Adrenal gland (tissue), 12 donors: ENCODE results near the gene PKP1. TPM values are rescaled to one million over a fixed set of nuclear protein-coding genes. Genes with fewer than 3 reads are reported as not detected.

Source experiments
- DNase-seq, 7 donors: peaks; one replicate each; pipeline ENCODE4 v3.0.0-alpha.2; 2019 to 2020
- H3K27ac ChIP-seq, 5 donors: fragments of 200-600 bp; sonication (generic) in 4 of 5; 1 replicate in 3 of 5; 2 replicates in 2 of 5; pipeline versions ENCODE4 v1.5.1 to v1.8.0; 2016 to 2020; ENCODE audit warnings: mild to moderate bottlenecking in 1 of 5
- H3K27me3 ChIP-seq: fragments of 200-600 bp; 2 replicates; pipeline ENCODE4 v1.8.0; 2021
- H3K36me3 ChIP-seq, 2 donors: fragments of 200-600 bp; replicated peaks in 1 of 2; 1 replicate in 1 of 2; 2 replicates in 1 of 2; pipeline versions ENCODE4 v1.5.1 to v1.8.0; 2018 to 2022
- H3K4me1 ChIP-seq, 2 donors: fragments of 200-600 bp; replicated peaks in 1 of 2; 1 replicate in 1 of 2; 2 replicates in 1 of 2; pipeline versions ENCODE4 v1.5.1 to v1.8.0; 2018 to 2021
- H3K4me3 ChIP-seq, 4 donors: fragments of 200-600 bp; sonication (generic) in 3 of 4; one replicate each; pipeline ENCODE4 v1.5.1; 2016 to 2018
- H3K9me3 ChIP-seq, 3 donors: fragments of 200-600 bp; sonication (generic) in 1 of 3; replicated peaks in 1 of 3; 1 replicate in 2 of 3; 2 replicates in 1 of 3; pipeline versions ENCODE4 v1.5.1 to v1.8.0; 2016 to 2021
- CTCF ChIP-seq, 6 experiments: fragments of 450-650 bp in 4 of 6; fragments of 200-600 bp in 2 of 6; sonication (generic) in 1 of 6; IDR thresholded peaks; 1 replicate in 5 of 6; 2 replicates in 1 of 6; pipeline versions ENCODE4 v1.5.1 to v1.8.0; 2016 to 2021; ENCODE audit warnings: antibody characterized with exemption in 6 of 6, mild to moderate bottlenecking in 2 of 6, moderate library complexity in 1 of 6
- POLR2A ChIP-seq, 2 donors: fragments of 450-650 bp; IDR thresholded peaks; one replicate each; pipeline ENCODE4 v1.6.1; 2017; ENCODE audit warnings: antibody characterized with exemption in 2 of 2, mild to moderate bottlenecking in 2 of 2, moderate library complexity in 1 of 2
- WGBS, 4 donors: extraction: QIAGEN DNeasy Blood & Tissue Kit in 2 of 4; methylation state at CpG; one replicate each; pipeline versions ENCODE4 v1.1.5 to v1.1.7; 2013 to 2017; 5-methylcytosine and 5-hydroxymethylcytosine counted together
- intact Hi-C, 2 donors: fragments of 100-400 bp; cut with DNase I; formaldehyde crosslinking; loops; one replicate each; pipeline versions ENCODE4 v1.14.1 to v1.15.0; 2022 to 2023
- polyA plus RNA-seq, 3 donors: library from polyadenylated mRNA; stranded (reverse); fragments of 200-250 nt in 2 of 3; fragments of 350-450 nt in 1 of 3; fragmentation: Illumina TruSeq in 1 of 3; extraction: RNeasy Lipid Tissue Mini Kit (QIAGEN cat#74804) in 1 of 3; gene quantifications; one replicate each; pipeline ENCODE4 v1.2.3, GENCODE V29; 2013 to 2014
- total RNA-seq, 9 donors: library from RNA; depleted of rRNA in 4 of 9; stranded (reverse); fragments of >200 nt in 4 of 9; fragments of 120-200 nt in 1 of 9; fragmentation: NEBNext Ultra II Directional in 1 of 9; extraction: Animal tissue kit (Norgen Biotek cat#: 25700) in 1 of 9; gene quantifications; one replicate each; pipeline versions ENCODE4 v1.1.0 to v1.2.4, GENCODE V29; 2013 to 2023
- donor health status: healthy with polysubstance abuse.
- donor health status: Bipolar disorder and iron deficiency.
- donor health status: DM: yes; HTN: yes; CAD: no.
- donor health status: DM: no; HTN: no; CAD: no.
- donor health status: DM: no; HTN: no; CAD: no.
- donor health status: DM: yes; HTN: yes; CAD: no.

Gene PKP1
- total and polyA plus RNA-seq, 12 donors: 0.06 to 0.98 (median 0.24) TPM; not detected in 2

GRCh38 chr1:201329801-201330200 is 46.5 kb downstream of the PKP1 start:
- 84 to 90% (median 85%) methylated on average over 4 of the region's 4 CpGs for WGBS, 4 donors
- H3K4me3 ChIP-seq: no peak overlapping the region
- no peaks in the 10 kb centered on the region for H3K4me1 ChIP-seq
- no peak for DNase-seq
- H3K27me3 ChIP-seq: no peaks in the 10 kb centered on the region
- H3K9me3 ChIP-seq: no peaks in the 10 kb centered on the region
- TF ChIP-seq CTCF (IDR thresholded peaks at IDR 0.05) (no peak), POLR2A (IDR thresholded peaks at IDR 0.05) (no peak)
- no peak overlapping the region for H3K27ac ChIP-seq
- no peaks in the 10 kb centered on the region for H3K36me3 ChIP-seq
- intact Hi-C loops: no loop called here

GRCh38 chr1:201330541-201330940 is 47.2 kb downstream of the PKP1 start:
- intact Hi-C loops: no loop called here
- DNase-seq: no peak
- Histone ChIP-seq H3K4me1 (no peaks in the 10 kb centered on the region), H3K27ac (no peak overlapping the region), H3K36me3 (no peaks in the 10 kb centered on the region), H3K4me3 (no peak overlapping the region), H3K27me3 (no peaks in the 10 kb centered on the region), H3K9me3 (no peaks in the 10 kb centered on the region)
- 83 to 100% (median 92%) methylated on average over 1 to 2 of the region's 2 CpGs for WGBS, 4 donors
- TF ChIP-seq POLR2A (IDR thresholded peaks at IDR 0.05) (no peak), CTCF (IDR thresholded peaks at IDR 0.05) (no peak)

- intact Hi-C loops: no loop called here
- Histone ChIP-seq H3K9me3 (no peaks in the 10 kb centered on the region), H3K27me3 (no peaks in the 10 kb centered on the region), H3K36me3 (no peaks in the 10 kb centered on the region), H3K4me1 (no peaks in the 10 kb centered on the region), H3K4me3 (no peak overlapping the region), H3K27ac (no peak overlapping the region)
- 69 to 84% (median 81%) methylated on average over 6 to 7 of the region's 7 CpGs for WGBS, 4 donors
- no peak for TF ChIP-seq CTCF (IDR thresholded peaks at IDR 0.05)
- TF ChIP-seq POLR2A (IDR thresholded peaks at IDR 0.05): no peak
- DNase-seq: no peak
These were observed 47.9 kb downstream of the PKP1 start for GRCh38 chr1:201331166-201331565.

- H3K4me1 ChIP-seq: no peaks in the 10 kb centered on the region
- no peaks in the 10 kb centered on the region for H3K27me3 ChIP-seq
- no peak overlapping the region for H3K4me3 ChIP-seq
- intact Hi-C loops: no loop called here
- no peak for DNase-seq
- TF ChIP-seq POLR2A (IDR thresholded peaks at IDR 0.05) (no peak), CTCF (IDR thresholded peaks at IDR 0.05) (no peak)
- H3K9me3 ChIP-seq: no peaks in the 10 kb centered on the region
- no peak overlapping the region for H3K27ac ChIP-seq
- WGBS, 4 donors: 84 to 95% (median 89%) methylated on average over 5 to 8 of the region's 8 CpGs
- H3K36me3 ChIP-seq: no peaks in the 10 kb centered on the region
These were observed 48.7 kb downstream of the PKP1 start for GRCh38 chr1:201332021-201332420.
